ENCODE results near the gene TTLL11.
A peak's percentile ranks its signal among the peaks of the same experiment; 100 is the strongest.

DNA sequence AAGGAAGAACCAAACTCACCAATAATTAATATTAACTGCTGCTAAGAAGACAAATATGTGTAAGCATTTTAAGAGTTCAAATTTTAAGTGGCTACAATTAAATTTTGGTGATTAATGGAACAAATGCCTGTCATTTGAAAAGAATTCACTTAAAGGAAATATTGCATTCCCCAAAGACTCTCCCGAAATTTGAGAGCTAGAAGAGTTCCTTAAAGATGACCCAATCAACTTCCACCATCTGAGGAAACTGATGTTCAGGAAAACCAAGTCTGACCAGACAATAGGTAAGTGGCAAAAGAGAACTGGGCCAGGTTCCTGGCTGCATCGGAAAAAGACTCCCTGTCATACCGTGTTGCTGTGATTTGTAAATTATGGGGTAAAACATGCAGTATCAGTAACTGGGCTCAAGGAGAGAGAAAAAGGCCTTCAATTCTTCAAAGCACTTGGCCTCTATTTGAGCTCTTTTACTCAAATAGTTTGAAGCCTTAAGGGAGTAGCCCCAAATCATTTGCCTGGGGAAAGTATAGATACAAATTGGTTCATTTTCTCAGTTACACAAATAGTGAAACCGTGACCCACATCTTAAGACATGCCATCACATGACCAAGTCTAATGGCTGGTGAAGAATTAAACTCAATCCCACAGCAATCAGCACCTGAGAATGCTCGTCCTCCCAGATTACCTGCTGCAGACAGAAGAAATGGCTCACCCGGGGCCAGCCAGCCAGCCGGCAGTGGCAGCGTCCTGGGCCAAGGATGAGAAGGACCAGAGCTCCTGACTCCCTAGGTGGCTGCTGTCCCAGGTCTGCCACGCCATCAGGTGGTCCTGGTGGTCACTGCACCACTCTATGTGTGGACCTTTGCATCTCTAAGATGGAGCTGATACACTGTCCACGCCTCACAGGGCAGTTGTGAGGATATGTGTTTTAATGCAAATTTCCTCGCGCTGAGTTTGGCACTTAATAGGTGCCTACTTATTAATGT lies 162.9 kb downstream of the TTLL11 start:
- peak in 1 of 6 experiments; percentile 14 for TF ChIP-seq CTCF (IDR thresholded peaks at IDR 0.05)
- TF ChIP-seq POLR2A (IDR thresholded peaks at IDR 0.05), result no peak

Measured in Peyer's patch (tissue), 4 donors.